H1 (cell line): ENCODE data around the gene SLC17A1. TPM values are rescaled to one million over a fixed set of nuclear protein-coding genes. Genes with fewer than 3 reads are reported as not detected.

ENCODE experiments used
- CTCF ChIA-PET: fragments of 300-600 bp; sonication (Branson Sonifier 250); formaldehyde crosslinking; loops from one replicate; lab custom pipeline; 2021; ENCODE audit not compliant: partially characterized antibody; lab: Charles Lee
- POLR2A ChIA-PET: fragments of 300-600 bp; sonication (Branson Sonifier 250); formaldehyde crosslinking; loops from one replicate; lab custom pipeline; 2021; ENCODE audit warnings: inconsistent platforms; ENCODE audit not compliant: partially characterized antibody; lab: Charles Lee
- DNase-seq, 2 experiments: peaks; one replicate each; pipeline versions ENCODE4 v3.0.0 to v3.0.0-alpha.2; 2010 to 2022; ENCODE audit warnings: low spot score in 2 of 2, low read depth in 1 of 2, mixed read lengths in 1 of 2
- FAIRE-seq: peaks from 2 replicates; lab custom pipeline; 2011; peaks lifted over from hg19 to GRCh38; lab: Jason Lieb, UNC
- H2AFZ ChIP-seq: 2 replicates; pipeline ENCODE4 v1.8.1; 2012; ENCODE audit warnings: low read length, inconsistent platforms
- H2AK5ac ChIP-seq: 2 replicates; pipeline ENCODE4 v1.6.1; 2013; ENCODE audit warnings: low read depth, low read length
- H2BK120ac ChIP-seq: replicated peaks from 2 replicates; pipeline ENCODE3; 2013; ENCODE audit warnings: low read depth, low read length, inconsistent platforms
- H2BK12ac ChIP-seq: 2 replicates; pipeline ENCODE4 v1.6.1; 2013; ENCODE audit warnings: low read depth, low read length
- H2BK15ac ChIP-seq: 2 replicates; pipeline ENCODE4 v1.6.1; 2013; ENCODE audit warnings: low read length
- H2BK20ac ChIP-seq: 2 replicates; pipeline ENCODE4 v1.6.1; 2013; ENCODE audit warnings: low read length
- H2BK5ac ChIP-seq: 2 replicates; pipeline ENCODE4 v1.6.1; 2013; ENCODE audit warnings: low read depth, low read length
- H3K14ac ChIP-seq: 2 replicates; pipeline ENCODE4 v1.6.1; 2013; ENCODE audit warnings: inconsistent platforms; ENCODE audit not compliant: insufficient read length
- H3K18ac ChIP-seq: 2 replicates; pipeline ENCODE4 v1.6.1; 2013; ENCODE audit warnings: low read length; ENCODE audit errors: extremely low read depth
- H3K23ac ChIP-seq: 2 replicates; pipeline ENCODE4 v1.6.1; 2013; ENCODE audit warnings: inconsistent platforms; ENCODE audit not compliant: insufficient read length
- H3K23me2 ChIP-seq: 2 replicates; pipeline ENCODE4 v1.6.1; 2013; ENCODE audit warnings: low read depth, low read length
- H3K27ac ChIP-seq: 2 replicates; pipeline ENCODE4 v1.6.1; 2011; ENCODE audit warnings: low read depth, low read length, inconsistent platforms
- H3K27me3 ChIP-seq, 4 experiments: replicated peaks in 1 of 4; 1 replicate in 1 of 4; 2 replicates in 3 of 4; pipeline versions ENCODE4 v1.6.1 to v1.8.1; 2011 to 2013; ENCODE audit warnings: low read length in 3 of 4, mild to moderate bottlenecking in 3 of 4, inconsistent platforms in 2 of 4, mixed read lengths in 2 of 4, moderate library complexity in 1 of 4; ENCODE audit not compliant: control insufficient read depth in 3 of 4, insufficient read depth in 3 of 4; ENCODE audit errors: extremely low read depth in 1 of 4
- H3K36me3 ChIP-seq, 4 experiments: 2 replicates each; pipeline versions ENCODE4 v1.6.1 to v1.8.1; 2011 to 2013; ENCODE audit warnings: mild to moderate bottlenecking in 4 of 4, low read length in 3 of 4, moderate library complexity in 2 of 4, control low read depth in 1 of 4, inconsistent platforms in 1 of 4; ENCODE audit not compliant: insufficient read depth in 4 of 4, control insufficient read depth in 2 of 4
- H3K4ac ChIP-seq: replicated peaks from 2 replicates; pipeline ENCODE3; 2013; ENCODE audit warnings: low read length, low read depth, mixed read lengths, inconsistent platforms; ENCODE audit not compliant: insufficient read length
- H3K4me1 ChIP-seq, 4 experiments: replicated peaks in 1 of 4; 1 replicate in 1 of 4; 2 replicates in 3 of 4; pipeline versions ENCODE4 v1.6.1 to v1.8.1; 2011 to 2013; ENCODE audit warnings: low read length in 3 of 4, inconsistent platforms in 2 of 4, mixed read lengths in 1 of 4; ENCODE audit not compliant: insufficient read depth in 4 of 4, control insufficient read depth in 3 of 4
- H3K4me2 ChIP-seq, 2 experiments: 2 replicates each; pipeline versions ENCODE4 v1.6.1 to v1.8.1; 2011 to 2013; ENCODE audit warnings: low read depth in 2 of 2, low read length in 2 of 2, control low read depth in 1 of 2, inconsistent platforms in 1 of 2, mild to moderate bottlenecking in 1 of 2; ENCODE audit not compliant: insufficient read depth in 1 of 2
- H3K4me3 ChIP-seq, 4 experiments: fragments of 200-600, 300-600 bp in 1 of 4; sonication (generic), shearing (Covaris generic), sonication (Bioruptor Twin) in 1 of 4; 2 replicates each; pipeline versions ENCODE4 v1.5.1 to v1.8.1; 2011 to 2016; ENCODE audit warnings: low read length in 4 of 4, low read depth in 3 of 4, control low read depth in 2 of 4, inconsistent platforms in 2 of 4, mild to moderate bottlenecking in 2 of 4, mixed read lengths in 1 of 4, moderate library complexity in 1 of 4; ENCODE audit not compliant: insufficient read depth in 2 of 4; ENCODE audit errors: extremely low read depth in 1 of 4
- H3K56ac ChIP-seq: replicated peaks from 2 replicates; pipeline ENCODE3; 2013; ENCODE audit warnings: low read depth, mild to moderate bottlenecking, mixed read lengths, low read length, inconsistent platforms; ENCODE audit not compliant: insufficient read length
- H3K79me1 ChIP-seq: 2 replicates; pipeline ENCODE4 v1.6.1; 2013; ENCODE audit warnings: low read depth, low read length, control low read depth
- H3K79me2 ChIP-seq, 2 experiments: 2 replicates each; pipeline versions ENCODE4 v1.6.1 to v1.8.1; 2012 to 2013; ENCODE audit warnings: low read length in 2 of 2, mild to moderate bottlenecking in 2 of 2, inconsistent platforms in 1 of 2; ENCODE audit not compliant: insufficient read depth in 2 of 2, control insufficient read depth in 1 of 2
- H3K9ac ChIP-seq, 4 experiments: replicated peaks in 1 of 4; 1 replicate in 1 of 4; 2 replicates in 3 of 4; pipeline versions ENCODE4 v1.6.1 to v1.8.1; 2011 to 2013; ENCODE audit warnings: low read depth in 3 of 4, low read length in 3 of 4, control low read depth in 2 of 4, mild to moderate bottlenecking in 2 of 4, moderate library complexity in 2 of 4, inconsistent platforms in 1 of 4; ENCODE audit errors: extremely low read depth in 1 of 4
- H3K9me3 ChIP-seq, 2 experiments: 2 replicates each; pipeline versions ENCODE4 v1.6.1 to v1.8.1; 2012 to 2013; ENCODE audit warnings: mild to moderate bottlenecking in 2 of 2, moderate library complexity in 2 of 2, control low read depth in 1 of 2, inconsistent platforms in 1 of 2, low read depth in 1 of 2, low read length in 1 of 2, mixed read lengths in 1 of 2; ENCODE audit not compliant: insufficient read depth in 2 of 2
- H4K20me1 ChIP-seq, 2 experiments: replicated peaks in 1 of 2; 2 replicates each; pipeline versions ENCODE3 to v1.8.1; 2011 to 2013; ENCODE audit warnings: inconsistent platforms in 2 of 2, low read length in 2 of 2, mild to moderate bottlenecking in 1 of 2; ENCODE audit not compliant: insufficient read depth in 2 of 2, control insufficient read depth in 1 of 2
- H4K5ac ChIP-seq: 2 replicates; pipeline ENCODE4 v1.6.1; 2013; ENCODE audit warnings: low read length, low read depth, mixed read lengths, inconsistent platforms; ENCODE audit not compliant: insufficient read length
- H4K8ac ChIP-seq: 2 replicates; pipeline ENCODE4 v1.8.0; 2013; ENCODE audit warnings: mild to moderate bottlenecking, moderate library complexity, low read length, inconsistent platforms; ENCODE audit not compliant: insufficient read depth; ENCODE audit errors: extremely low read depth
- H4K91ac ChIP-seq: replicated peaks from 2 replicates; pipeline ENCODE3; 2013; ENCODE audit warnings: low read length, mixed read lengths, inconsistent platforms; ENCODE audit not compliant: insufficient read length
- ASH2L ChIP-seq: fragments of 200-600, 300-600 bp; sonication (generic); IDR thresholded peaks from one replicate; pipeline ENCODE4 v1.7.1; 2017; ENCODE audit warnings: low read length
- EZH2 ChIP-seq: fragments of 200-600 bp; sonication (generic); IDR thresholded peaks from 2 replicates; pipeline ENCODE4 v1.7.1; 2012; ENCODE audit warnings: low read depth, mild to moderate bottlenecking, moderate library complexity, low read length, inconsistent platforms; ENCODE audit not compliant: severe bottlenecking
- KDM4A ChIP-seq: IDR thresholded peaks from one replicate; pipeline ENCODE4 v1.7.1; 2012; ENCODE audit warnings: low read depth, mild to moderate bottlenecking, moderate library complexity, low read length, inconsistent platforms; ENCODE audit not compliant: severe bottlenecking
- MAX ChIP-seq: IDR thresholded peaks from 2 replicates; pipeline ENCODE4 v1.6.1; 2012; ENCODE audit warnings: inconsistent platforms
- POLR2AphosphoS5 ChIP-seq: IDR thresholded peaks from 2 replicates; pipeline ENCODE4 v1.6.1; 2011; ENCODE audit warnings: low read depth, low read length
- RBBP5 ChIP-seq: IDR thresholded peaks from 2 replicates; pipeline ENCODE4 v1.7.1; 2012; ENCODE audit warnings: low read depth, mild to moderate bottlenecking, inconsistent platforms, low read length, moderate library complexity, borderline replicate concordance
- SIX5 ChIP-seq: IDR thresholded peaks from 2 replicates; pipeline ENCODE4 v1.6.1; 2011; ENCODE audit warnings: mild to moderate bottlenecking, low read depth, low read length
- SRF ChIP-seq: IDR thresholded peaks from 2 replicates; pipeline ENCODE4 v1.6.1; 2011; ENCODE audit warnings: mild to moderate bottlenecking, low read depth, low read length, moderate library complexity
- TAF1 ChIP-seq: IDR thresholded peaks from 2 replicates; pipeline ENCODE4 v1.6.1; 2011; ENCODE audit warnings: mild to moderate bottlenecking, low read depth, low read length
- TEAD4 ChIP-seq: IDR thresholded peaks from 2 replicates; pipeline ENCODE4 v1.6.1; 2012; ENCODE audit warnings: low read depth, low read length, inconsistent platforms, mixed read lengths
- USF2 ChIP-seq: IDR thresholded peaks from 2 replicates; pipeline ENCODE4 v1.6.1; 2011; ENCODE audit warnings: low read length, improper control_type of control experiment
- polyA plus RNA-seq, 7 experiments: library from polyadenylated mRNA; depleted of rRNA in 3 of 7; stranded (reverse) in 5 of 7; unstranded in 2 of 7; fragments of >200 nt in 5 of 7; fragments of 200-250 nt in 2 of 7; gene quantifications; 1 replicate in 5 of 7; 2 replicates in 1 of 7; 4 replicates in 1 of 7; pipeline versions ENCODE4 v1.2.1 to v1.2.3, GENCODE V29; 2011 to 2013; ENCODE audit warnings: missing spikeins in 2 of 7, mixed read lengths in 2 of 7
- total RNA-seq: library from RNA; stranded (reverse); fragmentation: NEBNext Ultra II Directional; extraction: Animal tissue kit (Norgen Biotek cat#: 25700); gene quantifications from 2 replicates; pipeline ENCODE4 v1.2.1, GENCODE V29; 2021

The SLC17A1 gene
- total and polyA plus RNA-seq, 2 of the 8 experiments (the other 6 are each of a cell fraction or from before 2014, with no cell fraction given): not detected

GRCh38 chr6:25832670-25833069 lies 818 bp upstream of the SLC17A1 start (continued):
- TF ChIP-seq MAX: no peak

GRCh38 chr6:25832307-25832662 lies 433 bp upstream of the SLC17A1 start:
- no peaks in the 10 kb centered on the region for H3K79me2 ChIP-seq
- DNase-seq: no peak
- no peak overlapping the region for H3K4ac ChIP-seq
- H2AK5ac ChIP-seq: no peak overlapping the region
- no peak overlapping the region for H3K23ac ChIP-seq
- H2BK12ac ChIP-seq: no peak overlapping the region
- no peak overlapping the region for H4K91ac ChIP-seq
- H4K8ac ChIP-seq: no peak overlapping the region
- no peaks in the 10 kb centered on the region for H3K23me2 ChIP-seq
- no peak overlapping the region for H2BK20ac ChIP-seq
- H2AFZ ChIP-seq: no peak overlapping the region
- no peak overlapping the region for H3K9ac ChIP-seq
- no peaks in the 10 kb centered on the region for H3K27me3 ChIP-seq
- no peak overlapping the region for H2BK15ac ChIP-seq
- H2BK5ac ChIP-seq: no peak overlapping the region
- POLR2A ChIA-PET: no interaction called here
- H3K56ac ChIP-seq: no peak overlapping the region
- no peaks in the 10 kb centered on the region for H3K36me3 ChIP-seq
- H2BK120ac ChIP-seq: no peak overlapping the region
- no peak overlapping the region for H3K18ac ChIP-seq
- no peak overlapping the region for H3K4me2 ChIP-seq
- no peak for TF ChIP-seq SRF
- no peak for TF ChIP-seq MAX
- TF ChIP-seq ASH2L: no peak
- no peak for TF ChIP-seq SIX5
- no peak for TF ChIP-seq TEAD4
- TF ChIP-seq EZH2: no peak
- TF ChIP-seq KDM4A: no peak
- no peak for TF ChIP-seq USF2
- TF ChIP-seq POLR2AphosphoS5: no peak
- no peak for TF ChIP-seq TAF1
- no peak for TF ChIP-seq RBBP5
- no peaks in the 10 kb centered on the region for H3K4me1 ChIP-seq
- H3K27ac ChIP-seq: no peak overlapping the region
- H3K14ac ChIP-seq: no peak overlapping the region
- H3K4me3 ChIP-seq: no peak overlapping the region
- H4K5ac ChIP-seq: no peak overlapping the region
- H4K20me1 ChIP-seq: no peaks in the 10 kb centered on the region
- no peak for FAIRE-seq
- CTCF ChIA-PET: interaction anchor here (0.7 to 1.6 kb wide), 3 partner anchors 9 to 383 kb away, joined by 3 to 4 read pairs (median 3); no protein-coding TSS in a partner anchor
- H3K9me3 ChIP-seq: no peaks in the 10 kb centered on the region
- no peaks in the 10 kb centered on the region for H3K79me1 ChIP-seq
